MV-4-11 (cell line): ENCODE results near the gene DERL3.
"Not testable (repeated sequence)": the region's sequence is repeated elsewhere in the genome, so short reads cannot be mapped to it uniquely, and the experiment has no call there.

Source experiments
- DNase-seq: peaks from one replicate; lab custom pipeline; 2025; lab: John Stamatoyannopoulos, UW

The DERL3 gene

GRCh38 chr22:23838681-23839468 is at the start of gene DERL3:
Gene DERL3, minus strand, starts transcription at chr22:23839006. Its CDS starts 19 bp downstream, at chr22:23838987.
- DNase-seq, result peak; percentile 100

- DNase-seq, result no peak
These were observed 45.3 kb upstream of the DERL3 start for GRCh38 chr22:23884140-23884539.

DNA sequence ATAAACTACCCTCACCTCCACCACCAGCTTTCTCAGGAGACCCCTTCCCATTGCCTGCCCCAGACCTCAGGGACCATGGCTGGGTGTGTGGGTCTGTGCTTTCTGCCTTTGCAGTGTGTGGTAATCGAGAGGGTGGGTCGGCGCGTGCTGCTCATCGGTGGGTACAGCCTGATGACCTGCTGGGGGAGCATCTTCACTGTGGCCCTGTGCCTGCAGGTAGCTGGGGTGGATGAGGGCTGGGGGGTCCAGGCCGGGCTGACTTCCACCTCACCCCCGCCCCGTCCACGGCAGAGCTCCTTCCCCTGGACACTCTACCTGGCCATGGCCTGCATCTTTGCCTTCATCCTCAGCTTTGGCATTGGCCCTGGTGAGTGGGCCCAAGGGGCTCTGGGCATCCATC is 44.9 kb upstream of the DERL3 start:
- DNase-seq, result no peak

GRCh38 chr22:23882370-23882769 is 43.6 kb upstream of the DERL3 start:
- DNase-seq, result no peak

GRCh38 chr22:23878219-23878618 is 39.4 kb upstream of the DERL3 start:
- DNase-seq, result no peak

DNA sequence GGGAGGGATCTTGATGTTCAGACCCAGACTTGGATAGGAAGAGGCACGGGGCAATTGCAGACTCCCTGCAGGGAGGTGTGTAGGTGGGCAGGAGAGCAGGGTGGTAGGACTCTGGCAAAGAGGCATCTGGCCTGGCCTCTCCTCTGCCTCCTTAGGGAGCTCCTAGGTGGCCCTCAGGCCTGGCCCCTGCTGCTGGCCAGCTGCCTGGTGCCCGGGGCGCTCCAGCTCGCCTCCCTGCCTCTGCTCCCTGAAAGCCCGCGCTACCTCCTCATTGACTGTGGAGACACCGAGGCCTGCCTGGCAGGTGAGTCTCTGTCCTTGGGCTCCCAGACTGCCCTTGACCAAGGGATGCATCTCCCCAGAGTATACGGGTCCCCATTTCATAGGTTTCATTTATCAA is 38.8 kb upstream of the DERL3 start:
- DNase-seq, result no peak

DNA sequence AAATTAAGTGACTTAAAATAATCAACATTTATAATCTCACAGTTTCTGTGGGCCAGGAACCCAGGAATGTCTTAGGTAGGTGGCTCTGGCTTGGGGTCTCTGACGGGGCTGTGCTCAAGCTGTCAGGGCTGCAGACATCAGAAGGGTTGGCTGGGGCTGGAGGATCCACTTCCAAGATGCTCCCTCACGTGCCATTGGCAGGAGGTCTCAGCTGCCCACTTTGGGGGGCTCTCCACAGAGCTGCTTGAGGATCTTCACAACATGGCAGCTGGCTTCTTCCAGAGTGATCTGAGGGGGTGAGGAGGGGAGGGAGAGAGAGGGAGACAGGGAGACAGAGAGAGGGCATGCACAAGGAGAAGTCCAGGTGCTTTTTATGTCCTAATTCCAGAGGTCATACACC is 37.0 kb upstream of the DERL3 start:
- no peak for DNase-seq

GRCh38 chr22:23874871-23875270 is 36.1 kb upstream of the DERL3 start:
- no peak for DNase-seq

- DNase-seq, result no peak
These were observed 29.8 kb upstream of the DERL3 start for GRCh38 chr22:23868580-23868979.

DNA sequence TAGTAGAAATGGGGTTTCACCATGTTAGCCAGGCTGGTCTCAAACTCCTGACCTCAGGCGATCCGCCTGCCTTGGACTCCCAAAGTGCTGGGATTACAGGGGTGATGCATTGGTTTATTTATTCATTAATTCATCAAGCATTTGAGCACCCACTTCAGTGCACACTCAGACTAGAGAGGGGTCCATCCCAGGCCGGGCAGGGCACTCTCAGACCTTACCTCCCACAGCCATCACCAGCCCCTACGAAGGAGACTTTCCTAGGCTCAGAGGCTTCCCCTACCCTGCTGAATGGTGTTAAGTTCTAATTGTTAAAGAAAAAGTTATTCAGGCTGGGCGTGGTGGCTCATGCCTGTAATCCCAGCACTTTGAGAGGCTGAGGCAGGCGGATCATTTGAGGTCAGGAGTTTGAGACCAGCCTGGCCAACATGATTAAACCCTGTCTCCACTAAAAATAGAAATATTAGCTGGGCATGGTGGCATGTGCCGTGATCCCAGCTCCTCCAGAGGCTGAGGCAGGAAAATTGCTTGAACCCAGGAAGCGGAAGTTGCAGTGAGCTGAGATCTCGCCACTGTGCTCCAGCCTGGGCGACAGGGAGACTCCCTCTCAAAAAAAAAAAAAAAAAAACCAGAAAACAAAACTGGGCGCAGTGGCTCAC is 25.8 kb upstream of the DERL3 start:
- DNase-seq, result not testable (repeated sequence)

DNA sequence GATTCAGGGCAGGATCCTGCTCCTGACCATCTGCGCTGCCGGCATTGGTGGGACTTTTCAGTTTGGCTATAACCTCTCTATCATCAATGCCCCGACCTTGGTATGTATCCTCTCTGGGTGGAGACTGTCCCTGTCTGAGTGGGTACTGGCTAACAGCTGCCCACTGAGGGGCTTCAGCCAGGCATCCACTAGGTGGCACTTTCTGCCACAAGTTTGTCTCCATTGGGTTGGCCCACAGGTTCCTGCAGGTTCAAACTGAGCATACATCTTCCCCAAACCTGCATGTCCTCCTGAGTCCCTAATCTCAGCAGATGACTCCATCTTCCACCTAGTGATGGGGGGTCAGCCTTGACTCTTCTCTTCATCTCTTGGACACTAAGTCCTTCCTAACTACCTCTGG is 23.3 kb upstream of the DERL3 start:
- peak; percentile 17 for DNase-seq

DNA sequence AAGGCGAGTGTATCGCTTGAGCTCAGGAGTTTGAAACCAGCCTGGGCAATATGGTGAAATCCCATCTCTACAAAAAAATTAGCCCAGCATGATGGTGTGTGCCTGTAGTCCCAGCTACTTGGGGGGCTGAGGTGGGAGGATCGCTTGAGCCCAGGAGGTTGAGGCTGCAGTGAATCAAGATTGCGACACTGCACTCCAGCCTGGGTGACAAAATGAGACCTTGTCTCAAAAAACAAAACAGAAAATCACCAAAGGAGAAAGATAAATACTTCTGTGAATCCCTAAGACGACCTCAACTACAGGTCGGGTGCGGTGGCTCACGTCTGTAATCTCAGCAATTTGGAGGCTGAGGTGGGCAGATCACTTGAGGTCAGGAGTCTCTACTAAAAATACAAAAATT is 21.4 kb upstream of the DERL3 start:
- not testable (repeated sequence) for DNase-seq

DNA sequence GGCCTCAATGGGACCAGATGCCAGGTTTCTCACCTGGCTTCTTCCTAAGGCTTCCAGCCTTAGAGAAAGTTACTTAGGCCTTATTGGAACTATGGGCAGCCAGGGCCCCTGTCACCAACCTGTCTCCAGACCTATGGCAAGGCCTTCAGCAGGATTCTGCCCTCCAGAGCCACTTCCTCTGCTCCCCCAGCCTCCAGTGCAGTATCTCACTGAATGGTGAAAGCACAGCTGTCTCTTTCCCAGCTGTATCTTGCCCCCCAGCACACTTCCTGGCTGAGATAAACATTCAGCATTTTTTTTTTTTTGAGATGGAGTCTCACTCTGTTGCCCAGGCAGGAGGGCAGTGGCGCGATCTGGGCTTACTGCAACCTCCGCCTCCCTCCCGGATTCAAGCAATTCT is 20.4 kb upstream of the DERL3 start:
- DNase-seq, result no peak

- no peak for DNase-seq
These were observed 19.6 kb upstream of the DERL3 start for GRCh38 chr22:23858484-23858815.

GRCh38 chr22:23857606-23858483 is 19.0 kb upstream of the DERL3 start, which contains the start of gene SLC2A11:
Gene SLC2A11, plus strand, starts transcription at chr22:23857875. Its CDS starts 125 bp downstream, at chr22:23858000.
- peak; percentile 99 for DNase-seq

DNA sequence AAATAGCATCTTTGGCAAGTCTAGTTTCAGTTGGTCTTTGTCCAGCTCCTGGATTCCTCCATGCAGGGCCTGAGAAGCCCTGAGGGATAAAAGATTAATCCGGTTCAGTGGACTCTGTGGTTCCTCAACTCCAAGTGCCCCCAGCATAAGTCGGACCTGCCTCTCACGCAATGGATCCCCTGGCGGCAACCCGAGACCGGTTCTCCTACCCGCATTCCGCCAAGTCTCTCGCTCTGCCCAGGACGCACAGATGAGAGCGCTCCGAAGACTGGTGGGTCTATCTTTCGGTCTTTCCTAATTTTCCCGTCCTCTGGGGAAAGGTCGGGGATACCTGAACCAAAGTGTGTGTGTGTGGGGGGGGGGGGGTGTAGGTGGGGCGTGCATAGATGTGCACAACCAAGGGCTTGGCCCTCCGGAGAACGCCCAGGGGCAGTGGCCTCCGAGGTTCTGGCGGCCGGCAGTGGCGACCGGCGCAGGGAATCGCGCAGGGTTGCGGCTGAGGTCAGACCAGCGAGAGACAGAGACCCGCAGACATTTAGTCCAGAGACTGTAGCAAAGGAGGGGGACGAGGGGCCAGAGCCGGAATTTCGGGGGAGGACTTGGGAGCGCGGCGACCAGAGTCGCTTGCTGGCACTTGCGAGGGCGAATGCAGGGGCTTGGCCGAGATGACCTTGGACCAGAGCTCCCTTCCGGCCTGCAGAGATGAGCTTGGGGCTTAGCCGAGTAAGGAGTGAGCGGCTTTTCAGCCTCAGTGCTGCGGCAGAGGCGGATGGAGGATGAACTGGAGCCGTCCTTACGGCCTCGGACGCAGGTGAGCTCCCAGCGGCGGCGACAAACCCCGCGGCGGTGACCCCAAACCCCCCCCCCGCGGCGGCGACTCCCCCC is 18.2 kb upstream of the DERL3 start:
- DNase-seq, result peak; percentile 21

GRCh38 chr22:23850136-23850611 is 11.4 kb upstream of the DERL3 start:
- no peak for DNase-seq

- peak; percentile 37 for DNase-seq
These were observed 10.5 kb upstream of the DERL3 start for GRCh38 chr22:23849009-23850006.

- no peak for DNase-seq
These were observed 9.4 kb upstream of the DERL3 start for GRCh38 chr22:23847991-23848864.
